ENCODE results near the gene PPIL6. TPM values are rescaled to one million over a fixed set of nuclear protein-coding genes. Genes with fewer than 3 reads are reported as not detected.

PPIL6 gene
- total and polyA plus RNA-seq, 11 donors = 0.42 to 6.5 (median 3.4) TPM

GRCh38 chr6:109453156-109453555, 12.7 kb upstream of the PPIL6 start:
- intact Hi-C loops (cut with DNase I) = loop anchor here in 2 of 10 donors (10.0 kb wide), 1 partner anchor 68 kb away; the partner anchor contains the start of gene CD164 (in 2 of the 2)
- TF ChIP-seq POLR2A (IDR thresholded peaks at IDR 0.05) = no peak
- 93 to 100% (median 95%) methylated on average over 2 of the region's 2 CpGs for WGBS, 4 donors
- Histone ChIP-seq H3K27ac (no peak overlapping the region), H3K4me3 (no peak overlapping the region), H3K27me3 (no peaks in the 10 kb centered on the region), H3K9me3 (no peaks in the 10 kb centered on the region), H3K36me3 (peaks cover 0 to 24% (median 3%) of the 10 kb centered on the region in 9 donors), H3K4me1 (peaks cover 0 to 48% (median 26%) of the 10 kb centered on the region in 12 donors)
- DNase-seq (no peak), ATAC-seq (no peak)

- DNase-seq (no peak), ATAC-seq (no peak)
- intact Hi-C loops (cut with DNase I) = loop anchor here in 2 of 10 donors (10.0 kb wide), 1 partner anchor 67 kb away; the partner anchor contains the start of gene CD164 (in 2 of the 2)
- WGBS, 4 donors = 90 to 92% (median 91%) methylated on average over 9 of the region's 9 CpGs
- Histone ChIP-seq H3K4me1 (peaks cover 0 to 38% (median 23%) of the 10 kb centered on the region in 12 donors), H3K4me3 (no peak overlapping the region), H3K27ac (no peak overlapping the region), H3K9me3 (no peaks in the 10 kb centered on the region), H3K27me3 (no peaks in the 10 kb centered on the region), H3K36me3 (peaks cover 0 to 26% (median 3%) of the 10 kb centered on the region in 9 donors)
- TF ChIP-seq CTCF (IDR thresholded peaks at IDR 0.05) = no peak
- TF ChIP-seq POLR2A (IDR thresholded peaks at IDR 0.05) = no peak
Observed at GRCh38 chr6:109452181-109452580, 11.8 kb upstream of the PPIL6 start.

- peaks cover 0 to 30% (median 15%) of the 10 kb centered on the region in 12 donors for H3K4me1 ChIP-seq
- intact Hi-C loops (cut with DNase I) = loop anchor here in 2 of 10 donors (10.0 kb wide), 1 partner anchor 67 kb away; the partner anchor contains the start of gene CD164 (in 2 of the 2)
- TF ChIP-seq CTCF (IDR thresholded peaks at IDR 0.05) = no peak
- no peak for TF ChIP-seq POLR2A (IDR thresholded peaks at IDR 0.05)
- H3K27me3 ChIP-seq = no peaks in the 10 kb centered on the region
- peaks cover 0 to 34% (median 8%) of the 10 kb centered on the region in 9 donors for H3K36me3 ChIP-seq
- no peak for DNase-seq
- no peak for ATAC-seq
- WGBS, 4 donors = 83 to 100% (median 97%) methylated on average over 7 of the region's 7 CpGs
- H3K9me3 ChIP-seq = no peaks in the 10 kb centered on the region
- no peak overlapping the region for H3K27ac ChIP-seq
- no peak overlapping the region for H3K4me3 ChIP-seq
Observed at GRCh38 chr6:109451376-109451775, 10.9 kb upstream of the PPIL6 start.

- H3K27ac ChIP-seq = no peak overlapping the region
- no peaks in the 10 kb centered on the region for H3K27me3 ChIP-seq
- DNase-seq (no peak), ATAC-seq (no peak)
- 72 to 85% (median 83%) methylated on average over 3 of the region's 3 CpGs for WGBS, 4 donors
- no peaks in the 10 kb centered on the region for H3K9me3 ChIP-seq
- H3K4me1 ChIP-seq = peaks cover 0 to 24% (median 10%) of the 10 kb centered on the region in 12 donors
- peaks cover 0 to 40% (median 12%) of the 10 kb centered on the region in 9 donors for H3K36me3 ChIP-seq
- no peak for TF ChIP-seq CTCF (IDR thresholded peaks at IDR 0.05)
- TF ChIP-seq POLR2A (IDR thresholded peaks at IDR 0.05) = no peak
- no peak overlapping the region for H3K4me3 ChIP-seq
- intact Hi-C loops (cut with DNase I) = loop anchor here in 2 of 10 donors (10.0 kb wide), 1 partner anchor 66 kb away; the partner anchor contains the start of gene CD164 (in 2 of the 2)
Observed at GRCh38 chr6:109450801-109451200, 10.4 kb upstream of the PPIL6 start.
